ENCODE measurements around the gene ADGRB2.

Gene ADGRB2

DNA sequence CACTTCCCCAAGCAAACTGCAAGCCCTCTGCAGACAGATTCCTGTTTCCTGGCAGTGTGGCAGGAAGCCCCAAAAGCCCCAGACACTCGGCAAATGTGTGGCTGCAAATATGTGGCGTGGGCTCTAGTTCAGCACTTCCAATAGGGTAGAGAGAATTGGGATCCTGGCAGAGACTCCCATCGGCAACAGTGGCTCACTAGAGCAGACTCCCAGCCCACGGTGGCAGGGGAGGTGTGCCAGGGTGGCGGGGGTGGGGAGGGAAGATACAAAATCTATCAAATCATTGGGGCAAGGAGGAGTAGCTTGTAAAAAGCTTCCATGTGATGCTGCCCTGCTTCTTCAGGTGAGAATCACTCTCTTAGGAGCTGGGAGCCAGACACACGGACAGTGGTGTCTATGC lies 86.2 kb downstream of the ADGRB2 start:
- H3K79me2 ChIP-seq: no peaks in the 10 kb centered on the region
- no peaks in the 10 kb centered on the region for H3K27me3 ChIP-seq (ENCODE audit: control insufficient read depth, insufficient read depth, low read length)
- TF ChIP-seq, protein P1, sequence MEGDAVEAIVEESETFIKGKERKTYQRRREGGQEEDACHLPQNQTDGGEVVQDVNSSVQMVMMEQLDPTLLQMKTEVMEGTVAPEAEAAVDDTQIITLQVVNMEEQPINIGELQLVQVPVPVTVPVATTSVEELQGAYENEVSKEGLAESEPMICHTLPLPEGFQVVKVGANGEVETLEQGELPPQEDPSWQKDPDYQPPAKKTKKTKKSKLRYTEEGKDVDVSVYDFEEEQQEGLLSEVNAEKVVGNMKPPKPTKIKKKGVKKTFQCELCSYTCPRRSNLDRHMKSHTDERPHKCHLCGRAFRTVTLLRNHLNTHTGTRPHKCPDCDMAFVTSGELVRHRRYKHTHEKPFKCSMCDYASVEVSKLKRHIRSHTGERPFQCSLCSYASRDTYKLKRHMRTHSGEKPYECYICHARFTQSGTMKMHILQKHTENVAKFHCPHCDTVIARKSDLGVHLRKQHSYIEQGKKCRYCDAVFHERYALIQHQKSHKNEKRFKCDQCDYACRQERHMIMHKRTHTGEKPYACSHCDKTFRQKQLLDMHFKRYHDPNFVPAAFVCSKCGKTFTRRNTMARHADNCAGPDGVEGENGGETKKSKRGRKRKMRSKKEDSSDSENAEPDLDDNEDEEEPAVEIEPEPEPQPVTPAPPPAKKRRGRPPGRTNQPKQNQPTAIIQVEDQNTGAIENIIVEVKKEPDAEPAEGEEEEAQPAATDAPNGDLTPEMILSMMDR (IDR thresholded peaks at IDR 0.05): no peak
- H3K4me2 ChIP-seq (ENCODE audit: low read length): no peak overlapping the region
- no peak overlapping the region for H3K4me3 ChIP-seq (ENCODE audit: low read depth, low read length)
- H3K9me3 ChIP-seq (ENCODE audit: control insufficient read depth, low read length): no peaks in the 10 kb centered on the region
- no peaks in the 10 kb centered on the region for H3K4me1 ChIP-seq
- no peak overlapping the region for H3K27ac ChIP-seq
- H3K36me3 ChIP-seq (ENCODE audit: control insufficient read depth, insufficient read depth, low read length): no peaks in the 10 kb centered on the region
- H2AFZ ChIP-seq: no peak overlapping the region
- H3K9ac ChIP-seq: no peak overlapping the region

GRCh38 chr1:31677401-31677800 lies 86.7 kb downstream of the ADGRB2 start:
- no peak overlapping the region for H3K4me2 ChIP-seq (ENCODE audit: low read length)
- no peaks in the 10 kb centered on the region for H3K9me3 ChIP-seq (ENCODE audit: control insufficient read depth, low read length)
- H3K27me3 ChIP-seq (ENCODE audit: control insufficient read depth, insufficient read depth, low read length): no peaks in the 10 kb centered on the region
- no peaks in the 10 kb centered on the region for H3K79me2 ChIP-seq
- H3K36me3 ChIP-seq (ENCODE audit: control insufficient read depth, insufficient read depth, low read length): no peaks in the 10 kb centered on the region
- H3K4me3 ChIP-seq (ENCODE audit: low read depth, low read length): no peak overlapping the region
- TF ChIP-seq, protein P1 (IDR thresholded peaks at IDR 0.05): no peak
- no peak overlapping the region for H3K27ac ChIP-seq
- no peak overlapping the region for H2AFZ ChIP-seq
- H3K9ac ChIP-seq: no peak overlapping the region
- H3K4me1 ChIP-seq: no peaks in the 10 kb centered on the region

Measured in parathyroid adenoma (tissue), 2 donors.